COLO829 (cell line): ENCODE results near the gene ZFYVE16.
"Not testable (repeated sequence)": the region's sequence is repeated elsewhere in the genome, so short reads cannot be mapped to it uniquely, and the experiment has no call there.

Source experiments
- DNase-seq: peaks from one replicate; pipeline ENCODE4 v3.0.0; 2012; ENCODE audit warnings: low spot score

Gene ZFYVE16

GRCh38 chr5:80407735-80408483 lies at the start of gene ZFYVE16:
TSS of gene ZFYVE16 (plus strand) at chr5:80408064. CDS start at chr5:80434148, 26,084 bp downstream.
- peak; percentile 83 for DNase-seq

GRCh38 chr5:80360914-80361444 lies 46.9 kb upstream of the ZFYVE16 start:
- DNase-seq = no peak

GRCh38 chr5:80364892-80365291 lies 43.0 kb upstream of the ZFYVE16 start:
- no peak for DNase-seq

GRCh38 chr5:80368661-80369480 lies 39.0 kb upstream of the ZFYVE16 start:
- no peak for DNase-seq

GRCh38 chr5:80369521-80369920 lies 38.3 kb upstream of the ZFYVE16 start:
- peak; percentile 7 for DNase-seq

- DNase-seq = no peak
Observed at GRCh38 chr5:80370390-80370789, 37.5 kb upstream of the ZFYVE16 start.

- DNase-seq = peak; percentile 31
Observed at GRCh38 chr5:80372780-80373179, 35.1 kb upstream of the ZFYVE16 start.

GRCh38 chr5:80374188-80374587 lies 33.7 kb upstream of the ZFYVE16 start:
- DNase-seq = no peak

GRCh38 chr5:80376557-80376956 lies 31.3 kb upstream of the ZFYVE16 start:
- no peak for DNase-seq

GRCh38 chr5:80382488-80382887 lies 25.4 kb upstream of the ZFYVE16 start:
- DNase-seq = no peak

- no peak for DNase-seq
Observed at GRCh38 chr5:80387063-80387768, 20.6 kb upstream of the ZFYVE16 start.

GRCh38 chr5:80389580-80389979 lies 18.3 kb upstream of the ZFYVE16 start:
- DNase-seq = no peak

- not testable (repeated sequence) for DNase-seq
Observed at GRCh38 chr5:80390413-80390812, 17.5 kb upstream of the ZFYVE16 start.

- DNase-seq = not testable (repeated sequence)
Observed at GRCh38 chr5:80391267-80391666, 16.6 kb upstream of the ZFYVE16 start.

- peak; percentile 60 for DNase-seq
Observed at GRCh38 chr5:80399526-80400239, 8.2 kb upstream of the ZFYVE16 start.

GRCh38 chr5:80400368-80400767 lies 7.5 kb upstream of the ZFYVE16 start:
- not testable (repeated sequence) for DNase-seq

- DNase-seq = no peak
Observed at GRCh38 chr5:80403782-80404181, 4.1 kb upstream of the ZFYVE16 start.

- peak; percentile 4 for DNase-seq
Observed at GRCh38 chr5:80406980-80407734, 707 bp upstream of the ZFYVE16 start.

- DNase-seq = peak; percentile 13
Observed at GRCh38 chr5:80408484-80409366, 861 bp downstream of the ZFYVE16 start.
